ENCODE measurements around the gene ALDH1A1. TPM values are rescaled to one million over a fixed set of nuclear protein-coding genes. Genes with fewer than 3 reads are reported as not detected.

ALDH1A1 gene
- total RNA-seq, 1 donor from 2014 or later, result 277 TPM

DNA sequence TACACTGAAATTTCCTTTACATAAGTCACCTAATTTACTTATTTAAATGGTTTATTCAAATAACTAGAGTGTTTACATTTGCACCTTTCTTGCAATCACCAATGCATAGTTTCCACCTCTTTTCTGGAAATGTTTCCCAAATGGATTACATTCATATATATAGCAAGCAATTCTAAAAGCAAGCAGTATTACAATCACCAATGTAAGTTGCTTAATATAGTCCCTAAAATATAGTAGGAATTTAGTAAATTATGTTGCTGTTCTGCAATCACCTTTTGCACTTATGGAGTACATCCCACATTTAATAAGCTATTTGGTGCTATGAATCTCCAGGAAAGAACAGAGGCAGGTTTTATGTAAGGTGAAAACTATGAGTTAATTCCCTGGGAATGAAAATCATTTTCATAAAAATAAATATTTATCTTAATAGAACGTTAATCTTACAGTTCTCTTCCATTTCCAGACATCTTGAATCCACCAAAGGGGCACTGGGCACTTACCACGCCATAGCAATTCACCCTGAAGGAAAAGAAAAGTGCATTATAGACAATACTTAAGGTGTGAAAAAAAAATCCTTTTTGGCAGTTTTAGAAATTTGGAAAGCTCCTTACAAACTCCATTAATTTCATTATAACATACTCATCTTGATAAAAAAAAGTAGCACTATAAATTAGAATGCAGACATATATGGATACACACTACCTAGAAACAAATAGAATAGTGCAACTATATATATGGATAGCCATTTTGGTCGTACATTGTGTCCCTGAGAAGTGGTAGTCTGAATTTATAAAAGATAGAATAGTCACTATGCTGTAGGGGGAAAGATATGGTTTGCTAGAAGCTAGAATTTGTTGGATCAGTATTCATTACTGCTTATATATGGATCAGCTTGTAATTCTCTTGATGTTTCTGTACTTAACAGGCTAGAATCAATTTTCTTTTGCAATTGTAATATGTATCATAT, 47.1 kb downstream of the ALDH1A1 start:
- intact Hi-C loops (cut with DNase I), result no loop called here
- ATAC-seq (no peak), DNase-seq (ENCODE audit: low spot score) (no peak)

DNA sequence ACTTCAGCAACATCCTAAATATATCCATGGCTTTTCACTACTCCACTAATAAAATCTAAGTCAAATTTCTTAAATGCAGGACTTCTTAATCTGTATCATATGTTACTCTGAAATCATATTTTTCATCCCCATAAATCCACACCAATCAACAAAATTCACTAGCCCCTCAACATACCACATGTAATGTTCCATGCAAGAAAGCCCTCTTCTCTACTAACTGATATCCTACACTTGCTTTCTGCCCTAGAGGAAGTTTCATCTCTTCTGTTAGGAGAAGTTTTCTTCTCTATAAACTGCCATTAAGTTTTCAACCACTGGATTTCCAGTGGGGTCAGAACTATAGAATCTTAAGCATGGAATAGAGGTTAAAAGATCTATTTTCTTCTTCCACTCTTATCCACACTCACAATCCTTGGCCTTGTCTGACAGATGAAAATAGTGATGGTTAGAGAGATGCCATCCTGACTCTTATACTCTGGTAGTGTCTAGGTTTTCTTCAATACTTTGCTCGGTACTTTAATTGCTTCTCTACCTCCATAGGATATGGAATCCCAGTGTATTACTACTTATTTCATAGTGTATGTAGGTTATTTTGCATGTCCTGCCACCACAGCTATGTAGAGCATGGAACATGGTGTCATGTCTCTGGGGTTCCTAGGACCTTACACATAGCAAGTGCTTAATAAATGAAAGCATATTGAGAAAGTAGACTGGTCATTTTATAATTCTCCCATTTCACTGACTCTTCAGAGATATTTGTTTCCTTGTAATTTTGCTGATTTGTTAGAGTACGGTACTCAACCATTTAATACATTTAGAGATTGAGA, 48.4 kb downstream of the ALDH1A1 start:
- DNase-seq (ENCODE audit: low spot score), result no peak
- intact Hi-C loops (cut with DNase I), result no loop called here
- ATAC-seq, result no peak

DNA sequence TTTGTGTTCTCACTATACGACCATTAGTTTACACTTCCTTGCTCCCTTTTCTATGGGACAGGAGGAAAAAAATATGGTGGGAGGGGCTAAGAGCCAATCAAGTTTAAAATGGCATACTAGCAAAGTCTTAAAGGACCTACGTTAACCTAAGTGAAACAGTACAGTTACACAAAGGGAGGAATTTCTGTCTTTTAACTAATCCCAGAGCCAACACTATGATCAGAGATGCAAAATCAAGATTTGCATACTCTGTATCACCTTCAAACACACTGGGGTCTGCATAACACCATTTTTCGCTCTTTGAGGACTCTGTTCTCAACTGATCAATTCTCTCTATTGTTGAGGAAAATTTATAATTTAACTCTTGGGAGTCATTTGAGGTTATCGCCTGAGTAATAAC, 49.8 kb downstream of the ALDH1A1 start:
- ATAC-seq, result no peak
- intact Hi-C loops (cut with DNase I), result no loop called here
- no peak for DNase-seq (ENCODE audit: low spot score)

DNA sequence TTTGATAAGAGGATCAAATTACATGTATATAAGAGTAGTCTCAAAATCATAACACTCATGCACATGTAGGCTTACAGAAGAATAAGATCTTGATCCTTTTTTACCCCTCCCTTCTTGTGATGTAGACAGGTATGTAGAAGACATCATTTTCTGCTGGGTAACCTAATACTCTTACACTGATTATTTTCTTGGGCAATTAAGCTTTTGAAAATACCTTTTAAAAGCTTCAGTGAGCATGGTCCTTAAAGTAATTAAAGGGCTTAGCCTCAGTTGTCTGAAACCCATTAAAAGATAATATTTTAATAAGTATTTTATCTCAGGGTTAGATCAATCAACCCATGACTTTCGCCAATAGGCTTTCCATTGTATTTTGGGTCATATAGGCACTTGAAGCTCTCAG, 50.6 kb downstream of the ALDH1A1 start:
- no peak for ATAC-seq
- DNase-seq (ENCODE audit: low spot score), result no peak
- intact Hi-C loops (cut with DNase I), result no loop called here

DNA sequence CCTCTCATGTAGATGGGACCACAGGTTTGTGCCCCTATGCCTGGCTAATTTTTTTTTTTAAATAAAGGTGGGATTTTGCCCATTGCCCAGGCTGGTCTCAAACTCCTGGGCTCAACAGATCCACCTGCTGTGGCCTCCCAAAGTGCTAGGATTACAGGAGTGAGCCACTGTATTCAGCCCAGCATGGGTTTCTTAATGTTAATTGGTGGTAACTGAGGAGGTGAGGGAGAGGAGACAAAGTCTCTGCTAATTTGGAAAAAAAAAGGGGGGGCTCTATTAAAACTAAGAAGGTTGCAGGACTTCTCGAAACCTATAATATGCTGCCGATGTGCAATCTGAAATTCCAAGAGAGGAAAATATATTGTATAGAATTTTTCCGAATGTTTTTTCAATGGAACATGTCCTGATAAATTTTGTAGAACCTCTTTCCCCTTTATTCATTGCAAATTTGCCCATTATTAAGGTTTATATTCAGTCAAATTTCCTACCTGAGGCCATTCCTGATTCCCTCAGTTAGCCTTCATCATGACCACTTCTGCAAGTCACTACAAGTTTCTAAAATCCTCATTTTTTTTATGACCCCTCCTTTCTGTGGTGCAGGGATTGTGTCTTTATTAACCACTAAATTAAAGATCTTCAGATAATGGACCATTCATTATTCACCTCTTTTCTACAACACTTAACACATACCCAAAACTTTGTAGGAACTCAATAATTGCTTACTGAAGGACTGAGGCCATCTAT, 52.9 kb downstream of the ALDH1A1 start:
- DNase-seq (ENCODE audit: low spot score) (no peak), ATAC-seq (no peak)
- intact Hi-C loops (cut with DNase I), result no loop called here

DNA sequence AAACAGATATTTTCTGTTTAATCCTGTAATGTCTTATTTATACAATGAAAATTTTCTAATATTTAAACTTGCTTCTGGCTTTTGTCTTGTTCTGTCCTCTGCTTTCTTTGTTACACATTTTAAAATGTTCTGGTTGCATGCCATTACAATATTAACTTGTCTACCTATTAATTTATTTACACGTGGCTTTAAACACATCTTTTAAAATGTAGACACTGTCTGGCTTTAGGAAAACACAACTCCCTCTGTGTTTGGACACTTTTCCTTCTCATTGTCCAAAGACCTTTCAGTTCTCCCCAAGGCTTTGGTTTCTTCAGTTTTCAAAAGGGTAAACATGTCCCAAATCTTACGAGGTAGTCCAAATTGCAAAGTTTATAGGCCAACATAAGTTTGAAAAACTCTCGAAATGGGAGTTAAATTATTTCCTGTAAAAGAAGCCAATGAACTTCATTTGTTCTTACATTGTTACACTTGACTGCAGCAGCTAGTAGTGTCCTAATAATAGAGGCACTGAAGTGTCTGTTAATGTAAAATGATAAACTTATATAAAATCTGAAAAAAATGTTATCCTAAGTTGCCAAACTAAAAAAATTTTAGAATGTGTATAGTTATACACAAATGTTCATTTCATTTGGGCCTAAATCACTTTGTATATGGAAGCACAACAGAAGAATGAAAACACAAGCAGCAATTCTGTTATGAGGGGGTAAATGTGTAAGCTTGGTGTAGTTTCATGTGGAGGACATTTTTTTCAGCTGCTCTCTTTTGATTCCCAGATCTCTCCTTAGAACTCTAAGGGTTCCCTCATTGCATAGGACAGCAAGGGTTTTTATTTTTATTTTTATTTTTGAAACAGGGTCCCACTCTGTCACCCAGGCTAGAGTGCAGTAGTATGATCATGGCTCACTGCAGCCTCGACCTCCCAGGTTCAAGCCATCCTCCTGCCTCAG, 53.8 kb downstream of the ALDH1A1 start:
- ATAC-seq, result no peak
- no peak for DNase-seq (ENCODE audit: low spot score)
- intact Hi-C loops (cut with DNase I), result no loop called here

DNA sequence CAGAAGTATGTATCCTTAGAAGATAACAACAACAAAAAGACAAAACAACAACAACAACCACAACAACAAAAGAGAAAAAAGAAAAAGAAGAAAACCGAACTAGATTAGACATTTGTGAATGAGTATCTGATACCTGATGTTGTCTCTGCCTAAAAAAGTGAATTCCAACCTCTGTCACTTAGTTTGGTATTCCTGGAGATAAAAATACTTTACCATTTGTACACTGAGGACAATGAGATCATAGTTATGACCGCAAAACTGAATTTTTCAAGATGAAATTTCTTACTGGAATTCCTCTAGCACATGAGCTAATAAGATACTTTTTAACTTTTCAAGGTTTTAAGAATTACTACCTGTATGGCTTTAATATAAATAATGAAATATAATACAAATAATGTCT, 54.5 kb downstream of the ALDH1A1 start:
- intact Hi-C loops (cut with DNase I), result no loop called here
- no peak for ATAC-seq

DNA sequence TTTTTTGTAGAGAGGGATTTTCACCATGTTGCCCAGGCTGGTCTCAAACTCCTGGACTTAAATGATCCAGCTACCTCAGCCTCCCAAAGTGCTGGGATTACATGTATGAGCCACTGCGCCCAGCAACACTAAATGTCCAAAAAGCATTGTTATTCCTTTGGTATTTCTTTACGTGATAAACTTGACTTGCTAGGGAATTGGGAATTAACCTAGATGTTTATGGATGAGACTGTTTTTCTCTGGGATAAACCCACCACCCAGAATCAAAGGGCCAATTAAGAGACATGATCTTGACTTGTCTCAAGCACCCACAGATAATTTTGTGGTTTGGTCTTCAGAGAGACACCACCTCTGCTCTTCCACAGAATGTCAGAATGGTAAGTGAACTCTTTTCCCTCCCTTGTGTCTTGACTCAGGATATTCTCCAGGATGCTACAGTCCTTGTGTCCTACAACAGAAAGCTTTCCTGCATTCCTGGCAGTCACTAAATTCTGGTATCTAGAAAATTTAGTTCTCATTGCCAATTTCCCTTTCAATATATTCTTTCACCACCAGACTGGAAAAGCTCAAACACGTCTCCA, 55.7 kb downstream of the ALDH1A1 start:
- ATAC-seq (no peak), DNase-seq (ENCODE audit: low spot score) (no peak)
- intact Hi-C loops (cut with DNase I), result no loop called here

More for the DNA sequence above, 54.5 kb downstream of the ALDH1A1 start:
- no peak for DNase-seq (ENCODE audit: low spot score)

DNA sequence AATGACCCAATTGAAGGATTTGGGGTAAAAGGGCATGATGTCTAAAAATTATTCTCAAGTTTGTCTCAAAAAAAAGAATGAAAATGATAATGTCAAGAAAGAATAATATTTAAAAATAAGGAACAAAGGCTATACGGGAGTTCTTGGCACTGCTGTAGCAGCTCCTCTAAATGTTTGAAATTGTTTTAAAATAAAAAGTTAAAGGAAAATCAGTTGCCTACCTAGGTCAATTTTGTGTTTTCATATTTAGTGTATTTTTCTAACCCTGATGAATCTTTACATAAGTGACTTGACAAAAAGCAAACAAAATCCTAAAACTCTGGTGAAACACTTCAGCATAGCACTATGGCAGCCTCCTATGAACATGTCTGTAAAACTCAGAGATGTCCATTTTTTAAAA, 56.4 kb downstream of the ALDH1A1 start:
- no peak for DNase-seq (ENCODE audit: low spot score)
- no peak for ATAC-seq
- intact Hi-C loops (cut with DNase I), result no loop called here

DNA sequence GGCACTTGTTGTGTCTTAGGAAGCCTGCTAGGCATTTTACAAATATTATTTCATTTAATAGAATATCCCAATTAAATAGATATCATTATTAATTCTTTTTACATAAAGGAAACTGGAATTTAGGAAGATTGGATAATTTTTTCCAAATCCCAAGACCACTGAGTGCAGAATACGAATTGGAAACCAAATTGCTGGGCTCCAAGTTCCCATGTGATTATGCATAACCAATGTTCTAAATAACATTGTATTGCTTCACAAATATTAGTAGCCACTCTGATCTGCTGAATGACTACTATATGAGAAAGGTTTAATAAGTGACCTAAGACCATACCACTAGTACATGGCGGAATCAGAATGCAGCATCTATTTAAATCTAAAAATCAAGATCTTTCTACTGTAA, 57.7 kb downstream of the ALDH1A1 start:
- ATAC-seq (no peak), DNase-seq (ENCODE audit: low spot score) (no peak)
- intact Hi-C loops (cut with DNase I), result no loop called here

DNA sequence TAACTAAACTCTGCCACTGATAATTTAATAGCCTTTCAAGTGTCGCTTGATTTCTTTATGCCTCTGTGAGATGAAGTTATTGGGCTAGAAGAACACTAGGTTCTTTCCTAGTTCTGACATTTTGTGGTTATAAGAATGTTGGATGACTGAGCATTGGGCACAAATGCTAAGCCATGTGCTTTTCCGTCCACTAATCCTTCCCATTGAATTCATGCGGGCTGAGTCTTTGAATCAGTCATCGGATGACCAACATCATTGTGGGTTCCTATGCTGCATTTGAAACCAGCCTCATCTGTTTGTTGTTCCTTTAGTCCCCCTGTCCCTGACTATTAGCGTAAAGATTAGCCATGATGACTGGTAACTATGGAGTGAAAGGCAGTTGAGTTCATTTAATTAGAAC, 58.5 kb downstream of the ALDH1A1 start:
- ATAC-seq (no peak), DNase-seq (ENCODE audit: low spot score) (no peak)
- intact Hi-C loops (cut with DNase I), result no loop called here

DNA sequence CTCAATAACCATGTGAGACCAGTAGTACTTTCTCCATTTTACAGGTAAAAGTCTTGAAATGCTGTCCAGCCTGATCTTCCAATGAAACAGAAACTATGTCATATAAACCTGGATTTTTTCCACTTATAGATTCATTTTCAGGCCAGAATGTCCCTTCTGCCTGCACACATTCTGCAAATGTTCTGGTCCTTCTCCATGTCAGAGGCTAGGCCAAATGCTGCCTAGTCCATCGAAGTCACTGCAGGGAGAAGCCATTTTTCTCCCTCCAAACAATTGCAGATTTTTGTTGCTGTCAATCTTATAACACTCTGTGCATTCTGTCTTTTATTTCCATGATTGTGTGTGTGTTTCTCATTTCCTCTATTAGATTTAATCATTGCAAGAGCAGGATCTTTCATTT, 59.4 kb downstream of the ALDH1A1 start:
- intact Hi-C loops (cut with DNase I), result no loop called here
- DNase-seq (ENCODE audit: low spot score) (no peak), ATAC-seq (no peak)

DNA sequence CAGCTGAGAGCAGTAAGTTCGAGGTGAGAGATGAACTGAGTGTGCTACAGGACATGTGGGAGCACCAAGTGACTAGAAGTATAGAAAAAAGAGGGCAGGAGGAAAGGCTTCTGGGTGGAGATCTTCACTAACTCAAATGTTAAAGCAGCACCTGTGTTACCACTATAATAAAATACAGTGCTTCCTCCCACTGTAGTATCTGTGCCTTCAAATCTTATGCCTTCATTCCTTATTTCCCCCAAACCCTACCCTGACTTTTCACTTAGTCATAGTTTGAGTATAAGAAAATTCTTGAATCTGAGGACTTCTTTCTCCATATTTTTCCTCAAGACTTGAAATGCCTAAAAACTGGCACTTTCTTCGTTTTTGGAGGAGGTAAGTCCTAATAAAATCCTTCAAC, 61.8 kb downstream of the ALDH1A1 start:
- ATAC-seq (no peak), DNase-seq (ENCODE audit: low spot score) (no peak)
- intact Hi-C loops (cut with DNase I), result no loop called here

DNA sequence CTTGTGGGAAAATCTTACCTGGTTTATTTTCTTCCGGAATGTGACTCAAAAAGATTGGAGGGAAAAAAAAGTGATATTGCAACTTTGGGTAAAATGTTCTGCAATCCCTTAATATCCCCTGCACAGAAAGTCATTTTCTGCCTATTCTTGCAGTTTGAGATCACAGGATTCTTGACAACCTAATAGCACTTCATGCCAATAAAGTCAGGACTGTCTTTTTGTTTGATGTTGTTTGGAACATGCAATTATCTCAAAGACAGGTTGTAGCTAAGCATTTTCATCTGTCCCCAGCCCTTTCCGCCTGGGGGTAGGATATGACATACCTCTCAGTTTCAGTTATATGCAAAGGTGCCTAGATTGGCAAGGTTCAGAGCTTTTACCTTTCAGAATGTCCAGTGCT, 63.9 kb downstream of the ALDH1A1 start:
- no peak for DNase-seq (ENCODE audit: low spot score)
- intact Hi-C loops (cut with DNase I), result no loop called here
- ATAC-seq, result no peak

DNA sequence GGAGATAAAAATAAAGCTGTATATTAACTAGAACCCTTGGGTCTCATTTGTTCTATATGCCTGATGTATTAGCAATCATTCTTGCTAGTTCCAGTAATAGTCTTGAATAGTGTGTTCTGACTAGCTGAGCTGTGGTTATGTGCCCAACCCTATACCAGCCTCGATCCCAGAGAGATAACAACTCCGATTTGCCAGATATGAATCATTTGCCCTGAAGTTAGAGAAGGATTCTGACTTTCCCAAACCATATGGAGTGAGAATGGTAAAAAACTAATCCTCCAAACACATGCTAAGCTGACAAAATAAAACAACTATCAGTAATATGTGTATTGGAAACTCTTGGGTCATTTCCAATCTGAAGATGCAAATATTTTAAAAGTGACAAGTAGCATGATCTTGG, 64.8 kb downstream of the ALDH1A1 start:
- ATAC-seq, result no peak
- intact Hi-C loops (cut with DNase I), result no loop called here
- DNase-seq (ENCODE audit: low spot score), result no peak

DNA sequence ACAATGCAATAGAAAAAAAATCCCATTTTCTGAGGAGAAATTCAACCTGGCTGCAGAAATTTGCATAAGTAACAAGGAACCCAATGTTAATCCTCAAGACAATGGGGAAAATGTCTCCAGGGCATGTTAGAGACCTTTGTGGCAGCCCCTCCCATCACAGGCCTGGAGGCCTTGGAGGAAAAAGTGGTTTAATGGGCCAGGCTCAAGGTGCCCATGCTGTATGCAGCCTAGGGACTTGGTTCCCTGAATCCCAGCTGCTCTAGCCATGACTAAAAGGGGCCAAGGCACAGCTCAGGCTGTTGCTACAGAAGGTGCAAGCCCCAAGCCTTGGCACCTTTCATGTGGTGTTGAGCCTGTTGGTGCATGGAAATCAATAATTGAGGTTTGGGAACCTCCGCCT, 66.5 kb downstream of the ALDH1A1 start:
- intact Hi-C loops (cut with DNase I), result no loop called here
- ATAC-seq (no peak), DNase-seq (ENCODE audit: low spot score) (no peak)

DNA sequence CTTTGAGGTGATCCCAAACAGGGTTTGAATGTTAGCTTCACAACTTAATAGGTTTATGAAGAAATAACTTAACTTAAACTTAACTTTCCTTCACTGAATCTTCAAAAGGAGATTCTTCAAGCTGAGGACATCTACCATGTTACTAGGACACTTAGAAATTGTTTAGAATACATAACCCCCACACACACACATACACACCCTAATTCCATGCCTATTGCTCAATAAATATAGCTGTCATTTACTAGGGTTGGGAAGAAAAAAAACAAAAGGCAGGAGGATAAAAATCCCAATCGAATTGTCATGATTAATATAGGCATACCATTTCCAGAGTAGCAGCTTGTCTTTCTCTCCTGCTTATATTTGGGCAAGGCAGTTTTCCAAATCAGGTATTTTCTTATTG, 68.3 kb downstream of the ALDH1A1 start:
- ATAC-seq, result no peak
- intact Hi-C loops (cut with DNase I), result no loop called here
- no peak for DNase-seq (ENCODE audit: low spot score)

DNA sequence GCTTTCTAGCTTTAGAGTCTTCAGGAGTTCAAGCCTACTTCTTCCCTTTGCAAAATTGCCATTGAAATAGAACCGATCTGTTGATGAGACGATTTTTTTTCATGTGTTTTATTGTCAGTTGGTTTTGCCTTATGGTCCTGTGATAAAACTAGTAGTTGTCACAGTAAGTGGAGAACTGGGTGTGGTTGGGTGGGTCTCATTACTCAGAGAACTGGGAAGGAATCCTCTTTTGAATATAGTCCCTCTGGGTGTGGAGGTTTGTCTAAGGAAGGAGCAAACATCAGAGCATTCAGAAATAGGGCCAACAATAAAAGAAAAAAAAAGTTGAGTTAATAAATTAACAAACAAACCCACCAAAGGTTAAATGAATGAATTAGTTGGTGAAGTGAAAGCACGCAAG, 69.0 kb downstream of the ALDH1A1 start:
- intact Hi-C loops (cut with DNase I), result no loop called here
- DNase-seq (ENCODE audit: low spot score), result no peak
- ATAC-seq, result no peak
